ENCODE measurements around the gene THAP7. TPM values are rescaled to one million over a fixed set of nuclear protein-coding genes. Genes with fewer than 3 reads are reported as not detected.

THAP7 gene
- total and polyA plus RNA-seq, 9 of the 15 experiments (the other 6 are each of a cell fraction or from before 2014, with no cell fraction given), result 7.9 to 263 (median 84.1) TPM

GRCh38 chr22:21015466-21016006, 13.6 kb upstream of the THAP7 start (continued):
- no peak for TF ChIP-seq SIX5 (IDR thresholded peaks at IDR 0.05; ENCODE audit: borderline replicate concordance in 1 of 2, insufficient read depth in 1 of 2, low read depth in 1 of 2, low read length in 2 of 2)
- 0 out of 2 replicates have a peak, but pooled peaks have one; percentile 12 for TF ChIP-seq KLF6 (CRISPR knock-in tag; IDR thresholded peaks at IDR 0.05; ENCODE audit: borderline replicate concordance)
- no peak for TF ChIP-seq ZNF384 (IDR thresholded peaks at IDR 0.05; ENCODE audit: low read depth, low read length)
- TF ChIP-seq MYC (IDR thresholded peaks at IDR 0.05; ENCODE audit: low read depth, low read length), result no peak; the same call in 1 of the 2 replicates
- 0 out of 2 replicates have a peak, but pooled peaks have one; percentile 39 for TF ChIP-seq MYC (CRISPR knock-in tag; IDR thresholded peaks at IDR 0.05; ENCODE audit: borderline replicate concordance, low read depth)
- TF ChIP-seq PRMT5 (CRISPR knock-in tag; IDR thresholded peaks at IDR 0.05), result no peak
- no peak for TF ChIP-seq RNF2 (IDR thresholded peaks at IDR 0.05)
- TF ChIP-seq SRF (CRISPR knock-in tag; IDR thresholded peaks at IDR 0.05), result peak in 1 of 2 experiments; percentile 70; a peak in 1 of 4 replicates
- TF ChIP-seq CEBPB (tag; IDR thresholded peaks at IDR 0.05), result no peak
- TF ChIP-seq MTF1 (CRISPR knock-in tag; IDR thresholded peaks at IDR 0.05; ENCODE audit: borderline replicate concordance), result no peak
- TF ChIP-seq DMBX1 (CRISPR knock-in tag; IDR thresholded peaks at IDR 0.05; ENCODE audit: borderline replicate concordance), result peak; percentile 33; the same call in 1 of the 2 replicates
- TF ChIP-seq RNF219 (CRISPR knock-in tag; IDR thresholded peaks at IDR 0.05), result no peak
- no peak for TF ChIP-seq CBFA2T2 (conservative IDR thresholded peaks at IDR 0.05)
- TF ChIP-seq THAP7 (CRISPR knock-in tag; IDR thresholded peaks at IDR 0.05), result no peak
- TF ChIP-seq MEIS2 (IDR thresholded peaks at IDR 0.05; ENCODE audit: partially characterized antibody), result no peak
- TF ChIP-seq LARP7 (IDR thresholded peaks at IDR 0.05), result no peak
- no peak for TF ChIP-seq ZNF140 (CRISPR knock-in tag; IDR thresholded peaks at IDR 0.05)
- TF ChIP-seq ETV6 (IDR thresholded peaks at IDR 0.05; ENCODE audit: borderline replicate concordance in 1 of 2, low read depth in 2 of 2, low read length in 1 of 2), result no peak
- no peak for TF ChIP-seq ETV6 (CRISPR knock-in tag; IDR thresholded peaks at IDR 0.05; ENCODE audit: borderline replicate concordance)
- TF ChIP-seq E2F5 (CRISPR knock-in tag; IDR thresholded peaks at IDR 0.05), result no peak
- TF ChIP-seq DIDO1 (tag; IDR thresholded peaks at IDR 0.05; ENCODE audit: low read depth), result no peak
- TF ChIP-seq YBX1 (IDR thresholded peaks at IDR 0.05), result no peak
